ENCODE results near the gene IDH3A.

GRCh38 chr15:78112551-78112950, 36.6 kb upstream of the IDH3A start:
- no peak for TF ChIP-seq CTCF (IDR thresholded peaks at IDR 0.05)
- TF ChIP-seq EZH2 (IDR thresholded peaks at IDR 0.05): no peak
- no peak for TF ChIP-seq EZH2phosphoT487 (IDR thresholded peaks at IDR 0.05)

Measured in neural progenitor cell (in vitro differentiated cells).